LNCaP clone FGC (cell line): ENCODE measurements around the gene RAPGEF2.

Experiments used
- DNase-seq: peaks from one replicate; pipeline ENCODE4 v3.0.0-alpha.2; 2011; ENCODE audit warnings: low read depth
- H3K4me3 ChIP-seq: 2 replicates; pipeline ENCODE4 v1.5.1; 2011; ENCODE audit warnings: mild to moderate bottlenecking, low read depth, low read length, control low read depth
- CTCF ChIP-seq: IDR thresholded peaks from 2 replicates; pipeline ENCODE4 v1.5.1; 2012; ENCODE audit warnings: mild to moderate bottlenecking; ENCODE audit not compliant: control insufficient read depth, insufficient read depth; ENCODE audit errors: extremely low read depth

RAPGEF2 gene

GRCh38 chr4:159395693-159396092, 292.8 kb downstream of the RAPGEF2 start:
- TF ChIP-seq CTCF, result no peak
- DNase-seq, result no peak
- no peak overlapping the region for H3K4me3 ChIP-seq

- TF ChIP-seq CTCF, result no peak
- DNase-seq, result no peak
Observed at GRCh38 chr4:159396151-159396550, 293.3 kb downstream of the RAPGEF2 start.

GRCh38 chr4:159398236-159398638, 295.4 kb downstream of the RAPGEF2 start:
- DNase-seq, result peak; percentile 18
- H3K4me3 ChIP-seq, result no peak overlapping the region
- 0 out of 2 replicates have a peak, but pooled peaks have one; percentile 16 for TF ChIP-seq CTCF

More at GRCh38 chr4:159396151-159396550, 293.3 kb downstream of the RAPGEF2 start:
- no peak overlapping the region for H3K4me3 ChIP-seq

GRCh38 chr4:159400558-159401225, 297.8 kb downstream of the RAPGEF2 start:
- no peak for TF ChIP-seq CTCF
- no peak overlapping the region for H3K4me3 ChIP-seq
- DNase-seq, result no peak

GRCh38 chr4:159401226-159401712, 298.4 kb downstream of the RAPGEF2 start:
- no peak for TF ChIP-seq CTCF
- no peak overlapping the region for H3K4me3 ChIP-seq
- no peak for DNase-seq

GRCh38 chr4:159401791-159402380, 299.0 kb downstream of the RAPGEF2 start:
- no peak for TF ChIP-seq CTCF
- H3K4me3 ChIP-seq, result no peak overlapping the region
- no peak for DNase-seq
